ENCODE measurements around the gene GNG7.
"Not testable (repeated sequence)": the region's sequence is repeated elsewhere in the genome, so short reads cannot be mapped to it uniquely, and the experiment has no call there.

GRCh38 chr19:2537584-2537983, 164.9 kb downstream of the GNG7 start:
- not testable (repeated sequence) for TF ChIP-seq CTCF, POLR2AphosphoS5, POLR2A (IDR thresholded peaks at IDR 0.05)
